Natural killer cell treated with Interleukin-12 subunit alpha and Interleukin-12 subunit beta and Interleukin-15 and Interleukin-18, amount 100 ng/mL, for 72 hours (primary cell): Measurements from ENCODE around the gene HCAR1. TPM values are rescaled to one million over a fixed set of nuclear protein-coding genes. Genes with fewer than 3 reads are reported as not detected.
"Not testable (repeated sequence)": the region's sequence is repeated elsewhere in the genome, so short reads cannot be mapped to it uniquely, and the experiment has no call there.

Experiments
- ATAC-seq, 2 donors: fragments of 150-1000 bp; cut with Tn5 transposase in 1 of 2; sonication (Bioruptor Pico), chemical (Tn5 transposase) in 1 of 2; 2 replicates each; pipeline ENCODE4 v1.10.0; 2021
- DNase-seq: peaks from one replicate; pipeline ENCODE4 v3.0.0; 2022; ENCODE audit warnings: low spot score
- H3K27ac Mint-ChIP-seq, 2 donors: 1 replicate in 1 of 2; 2 replicates in 1 of 2; pipeline ENCODE4 v1.8.0; 2022; ENCODE audit warnings: mixed read lengths in 2 of 2, mild to moderate bottlenecking in 1 of 2, moderate library complexity in 1 of 2
- H3K27me3 Mint-ChIP-seq, 2 donors: 1 replicate in 1 of 2; 2 replicates in 1 of 2; pipeline ENCODE4 v1.8.0; 2022; ENCODE audit warnings: mixed read lengths in 2 of 2
- H3K36me3 Mint-ChIP-seq: one replicate; pipeline ENCODE4 v1.8.0; 2022; ENCODE audit warnings: mixed read lengths
- H3K4me1 Mint-ChIP-seq, 2 donors: 1 replicate in 1 of 2; 2 replicates in 1 of 2; pipeline ENCODE4 v1.8.0; 2022; ENCODE audit warnings: low read depth in 2 of 2, mixed read lengths in 2 of 2, mild to moderate bottlenecking in 1 of 2
- H3K4me3 Mint-ChIP-seq: one replicate; pipeline ENCODE4 v1.8.0; 2022; ENCODE audit warnings: mixed read lengths
- H3K9me3 Mint-ChIP-seq: 2 replicates; pipeline ENCODE4 v1.8.0; 2022; ENCODE audit warnings: mixed read lengths
- total RNA-seq, 2 donors: library from RNA; stranded (reverse); gene quantifications; one replicate each; pipeline ENCODE4 v1.2.3, GENCODE V29; 2022

The HCAR1 gene, protein sequence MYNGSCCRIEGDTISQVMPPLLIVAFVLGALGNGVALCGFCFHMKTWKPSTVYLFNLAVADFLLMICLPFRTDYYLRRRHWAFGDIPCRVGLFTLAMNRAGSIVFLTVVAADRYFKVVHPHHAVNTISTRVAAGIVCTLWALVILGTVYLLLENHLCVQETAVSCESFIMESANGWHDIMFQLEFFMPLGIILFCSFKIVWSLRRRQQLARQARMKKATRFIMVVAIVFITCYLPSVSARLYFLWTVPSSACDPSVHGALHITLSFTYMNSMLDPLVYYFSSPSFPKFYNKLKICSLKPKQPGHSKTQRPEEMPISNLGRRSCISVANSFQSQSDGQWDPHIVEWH
- not detected for total RNA-seq

DNA sequence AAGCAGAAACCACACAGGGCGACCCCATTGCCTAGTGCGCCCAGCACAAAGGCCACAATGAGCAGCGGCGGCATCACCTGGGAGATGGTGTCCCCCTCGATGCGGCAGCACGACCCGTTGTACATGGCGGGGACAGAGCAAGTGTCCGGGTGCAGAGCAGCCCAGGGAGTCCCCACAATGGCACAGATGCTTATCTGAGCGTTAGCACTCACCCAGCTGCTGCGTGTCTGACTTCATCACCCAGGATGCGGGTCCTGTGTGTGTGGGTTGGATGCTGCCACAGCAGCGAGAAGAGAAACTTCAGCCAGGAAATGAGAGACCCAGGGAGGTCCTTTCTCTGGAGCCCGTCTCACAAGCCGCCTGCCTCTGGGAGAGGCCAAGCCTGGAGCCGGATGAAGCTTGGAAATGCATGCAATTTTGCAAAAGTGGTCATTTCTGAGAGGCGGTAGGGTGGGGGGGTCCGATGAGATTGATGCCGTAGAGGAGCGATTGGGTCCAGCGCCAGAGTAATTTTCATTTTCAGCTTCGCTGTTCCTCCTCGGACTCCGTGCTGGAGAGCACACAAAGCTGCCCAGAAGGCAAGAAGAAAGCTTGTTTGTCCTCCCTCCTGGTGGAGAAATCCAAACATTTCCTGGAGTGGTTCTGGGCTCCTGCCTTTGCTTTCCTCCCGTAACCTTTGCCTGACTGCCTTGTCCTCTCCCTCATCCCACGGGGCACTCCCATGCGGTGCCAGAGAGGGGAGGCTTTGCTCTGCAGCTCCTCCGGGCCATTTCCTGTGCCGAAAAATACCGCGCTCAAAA lies at the start of gene HCAR1:
TSS of gene HCAR1 (minus strand) at position 630 of the 800 bp plus-strand sequence. CDS start at position 125, 505 bp downstream.
- H3K27ac Mint-ChIP-seq, result no peak within 1 kb of the TSS
- peaks cover 4 to 7% of the 10 kb centered on the region in 2 donors for H3K4me1 Mint-ChIP-seq
- H3K36me3 Mint-ChIP-seq, result no peaks in the 10 kb centered on the region

DNA sequence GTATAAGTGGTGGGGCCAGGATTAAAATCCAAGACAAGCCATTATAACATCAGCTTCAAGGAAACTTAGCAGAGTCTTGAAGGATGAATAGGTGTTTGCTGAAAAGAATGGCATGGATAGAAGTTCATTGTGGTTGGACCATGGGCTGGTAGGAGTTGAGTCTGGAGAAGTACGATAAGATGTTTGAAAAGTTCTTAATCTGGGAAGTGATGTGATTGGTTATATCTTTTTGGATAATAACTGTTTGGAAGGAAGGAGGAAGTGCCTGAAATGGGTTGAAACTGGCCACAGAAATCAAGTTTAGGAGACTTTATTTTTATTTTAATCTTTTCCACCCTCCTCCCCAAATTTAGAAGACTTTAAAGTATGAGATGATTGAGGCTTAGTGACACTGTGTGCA lies 26.9 kb upstream of the HCAR1 start:
- Mint-ChIP-seq H3K27me3 (no peaks in the 10 kb centered on the region), H3K4me1 (peaks cover 28 to 44% of the 10 kb centered on the region in 2 donors), H3K27ac (no peak overlapping the region), H3K9me3 (no peaks in the 10 kb centered on the region), H3K36me3 (peaks cover 40% of the 10 kb centered on the region), H3K4me3 (no peak overlapping the region)
- ATAC-seq (no peak), DNase-seq (no peak)

More for the DNA sequence above, at the start of gene HCAR1:
- ATAC-seq (peak; percentile 58 to 73), DNase-seq (no peak)
- no peak within 1 kb of the TSS for H3K4me3 Mint-ChIP-seq
- H3K9me3 Mint-ChIP-seq, result no peaks in the 10 kb centered on the region
- peaks cover 0 to 16% of the 10 kb centered on the region in 2 donors for H3K27me3 Mint-ChIP-seq

DNA sequence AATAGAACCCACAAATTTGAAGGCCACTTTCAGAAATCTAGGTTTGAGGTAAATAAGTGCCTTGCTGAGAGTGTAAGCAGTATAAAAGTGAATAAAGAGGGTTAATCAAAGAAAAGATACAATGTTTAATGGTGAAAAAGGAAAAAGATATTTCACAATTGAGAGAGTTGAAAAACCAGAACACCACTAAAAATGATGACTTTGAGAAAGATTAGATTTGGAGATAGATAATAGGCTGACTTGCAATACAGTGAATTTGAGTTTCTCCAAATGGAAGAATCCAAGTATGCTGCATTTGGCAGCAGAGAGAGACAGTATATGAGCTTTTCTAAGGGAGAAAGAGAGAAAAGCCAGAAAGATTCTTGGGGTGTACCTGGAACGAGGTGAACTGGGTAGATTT lies 24.1 kb upstream of the HCAR1 start:
- Mint-ChIP-seq H3K4me1 (peaks cover 36 to 44% of the 10 kb centered on the region in 2 donors), H3K27ac (peak overlapping the region; percentile 14 to 82), H3K36me3 (peaks cover 40% of the 10 kb centered on the region), H3K27me3 (no peaks in the 10 kb centered on the region), H3K9me3 (no peaks in the 10 kb centered on the region), H3K4me3 (no peak overlapping the region)
- no peak for DNase-seq
- ATAC-seq, result no peak

GRCh38 chr12:122753319-122753650 lies 22.6 kb upstream of the HCAR1 start:
- Mint-ChIP-seq H3K9me3 (no peaks in the 10 kb centered on the region), H3K36me3 (peaks cover 40% of the 10 kb centered on the region), H3K27me3 (no peaks in the 10 kb centered on the region), H3K4me3 (peak overlapping the region; percentile 94), H3K27ac (peak overlapping the region; percentile 82 to 91), H3K4me1 (peaks cover 34 to 44% of the 10 kb centered on the region in 2 donors)
- DNase-seq (no peak), ATAC-seq (no peak)

- peaks cover 39% of the 10 kb centered on the region for H3K36me3 Mint-ChIP-seq
- H3K4me3 Mint-ChIP-seq, result peak within 1 kb of the TSS; percentile 94
- peak within 1 kb of the TSS; percentile 82 to 91 for H3K27ac Mint-ChIP-seq
- H3K4me1 Mint-ChIP-seq, result peaks cover 34 to 44% of the 10 kb centered on the region in 2 donors
- ATAC-seq, result peak; percentile 96 to 97
- H3K27me3 Mint-ChIP-seq, result no peaks in the 10 kb centered on the region
- DNase-seq, result peak; percentile 98
- no peaks in the 10 kb centered on the region for H3K9me3 Mint-ChIP-seq
Measured at GRCh38 chr12:122752464-122753318, 22.0 kb upstream of the HCAR1 start, which contains the start of gene DENR. TSS of gene DENR (plus strand) at chr12:122752824. CDS start at chr12:122753702, 878 bp downstream.

GRCh38 chr12:122750781-122751515 lies 20.3 kb upstream of the HCAR1 start:
- Mint-ChIP-seq H3K36me3 (peaks cover 22% of the 10 kb centered on the region), H3K4me1 (peaks cover 26 to 27% of the 10 kb centered on the region in 2 donors), H3K27ac (peak overlapping the region; percentile 82 to 91), H3K4me3 (peak overlapping the region; percentile 94)
- not testable (repeated sequence) for H3K27me3 Mint-ChIP-seq, H3K9me3 Mint-ChIP-seq, DNase-seq, ATAC-seq

DNA sequence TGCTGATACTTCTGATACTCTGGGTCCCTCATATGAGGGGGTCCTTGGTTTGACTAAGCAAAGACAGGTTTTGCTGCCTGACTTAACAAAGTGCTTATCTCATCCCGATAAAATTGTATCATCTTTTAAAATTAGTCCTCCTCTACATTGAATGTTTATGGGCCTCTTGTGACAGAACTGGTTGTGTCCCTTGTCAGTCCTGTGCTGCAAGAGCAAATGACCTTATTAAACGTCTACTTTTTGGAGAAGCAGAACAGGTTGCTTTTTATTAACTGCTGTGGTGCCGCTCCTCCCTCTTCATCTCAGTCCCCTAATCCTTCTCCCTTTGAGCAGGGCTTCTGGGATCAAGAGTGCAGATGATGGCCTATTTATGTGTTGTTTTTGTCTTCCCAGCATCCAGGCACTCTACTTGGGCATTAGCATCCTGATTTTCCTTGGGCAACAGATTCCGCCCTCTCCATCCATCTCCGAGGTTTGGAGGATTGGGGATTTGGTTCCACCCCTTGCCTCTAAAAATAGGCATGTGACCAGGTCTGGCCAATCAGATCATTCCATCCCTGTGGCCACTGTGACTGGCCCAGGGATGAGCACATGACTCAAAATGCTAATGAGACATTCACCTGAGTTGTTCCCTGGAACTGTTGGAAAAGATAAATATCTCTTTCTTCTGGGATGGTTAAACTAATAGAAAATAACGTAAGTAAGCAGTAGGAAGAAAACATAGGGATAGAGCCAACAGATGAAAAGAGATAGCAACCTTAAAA lies 19.1 kb upstream of the HCAR1 start:
- peaks cover 19 to 24% of the 10 kb centered on the region in 2 donors for H3K4me1 Mint-ChIP-seq
- H3K4me3 Mint-ChIP-seq, result no peak overlapping the region
- no peak overlapping the region for H3K27ac Mint-ChIP-seq
- H3K27me3 Mint-ChIP-seq, result no peaks in the 10 kb centered on the region
- no peak for ATAC-seq
- no peak for DNase-seq
- H3K9me3 Mint-ChIP-seq, result no peaks in the 10 kb centered on the region
- H3K36me3 Mint-ChIP-seq, result peaks cover 14% of the 10 kb centered on the region

DNA sequence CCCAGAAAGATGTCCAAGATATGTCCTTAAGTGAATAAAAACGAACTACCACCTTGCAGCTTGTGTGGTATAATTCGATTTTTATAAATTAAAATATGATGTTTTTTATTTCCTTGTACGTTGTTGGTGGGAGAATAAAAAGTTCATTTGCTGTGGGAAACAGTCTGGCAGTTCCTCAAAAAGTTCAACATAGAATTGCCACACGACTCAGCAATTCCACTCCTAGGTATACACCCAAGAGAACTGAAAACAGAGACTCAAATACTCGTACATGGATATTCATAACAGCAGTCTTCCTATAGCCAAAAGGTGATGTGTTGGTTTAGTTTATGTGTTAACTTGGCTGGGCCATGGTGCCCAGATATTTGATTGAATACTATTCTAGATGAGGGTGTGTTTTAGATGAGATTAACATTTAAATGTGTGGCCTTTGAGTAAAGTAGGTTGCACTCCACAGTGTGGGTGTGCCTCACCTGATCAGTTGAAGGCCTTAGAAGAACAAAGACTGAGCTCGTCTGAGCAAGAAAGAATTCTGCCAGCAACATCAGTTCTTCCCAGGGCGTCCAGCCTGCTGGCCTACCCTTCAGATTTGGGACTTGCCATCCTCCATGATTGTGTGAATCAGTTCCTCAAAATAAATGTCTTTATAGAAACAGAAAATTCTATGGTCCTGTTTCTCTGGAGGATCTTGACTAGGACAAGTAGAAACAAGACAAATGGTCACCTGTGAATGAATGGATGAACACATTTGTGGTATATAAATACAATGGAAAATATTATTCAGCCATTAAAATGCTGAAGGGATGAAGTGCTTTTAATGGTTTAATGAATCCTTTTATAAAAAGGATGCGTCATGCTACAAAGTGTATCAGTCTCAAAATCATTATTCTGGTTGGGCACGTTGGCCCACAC lies 16.8 kb upstream of the HCAR1 start:
- H3K27me3 Mint-ChIP-seq, result peaks cover 0 to 2% of the 10 kb centered on the region in 2 donors
- H3K9me3 Mint-ChIP-seq, result no peaks in the 10 kb centered on the region
- H3K4me3 Mint-ChIP-seq, result no peak overlapping the region
- ATAC-seq (no peak), DNase-seq (no peak)
- H3K27ac Mint-ChIP-seq, result no peak overlapping the region
- no peaks in the 10 kb centered on the region for H3K36me3 Mint-ChIP-seq
- H3K4me1 Mint-ChIP-seq, result peaks cover 0 to 10% of the 10 kb centered on the region in 2 donors

GRCh38 chr12:122743895-122744525 lies 13.4 kb upstream of the HCAR1 start:
- DNase-seq (no peak), ATAC-seq (no peak)
- Mint-ChIP-seq H3K27me3 (peaks cover 0 to 2% of the 10 kb centered on the region in 2 donors), H3K4me3 (no peak overlapping the region), H3K9me3 (no peaks in the 10 kb centered on the region), H3K27ac (no peak overlapping the region), H3K4me1 (no peaks in the 10 kb centered on the region), H3K36me3 (no peaks in the 10 kb centered on the region)

DNA sequence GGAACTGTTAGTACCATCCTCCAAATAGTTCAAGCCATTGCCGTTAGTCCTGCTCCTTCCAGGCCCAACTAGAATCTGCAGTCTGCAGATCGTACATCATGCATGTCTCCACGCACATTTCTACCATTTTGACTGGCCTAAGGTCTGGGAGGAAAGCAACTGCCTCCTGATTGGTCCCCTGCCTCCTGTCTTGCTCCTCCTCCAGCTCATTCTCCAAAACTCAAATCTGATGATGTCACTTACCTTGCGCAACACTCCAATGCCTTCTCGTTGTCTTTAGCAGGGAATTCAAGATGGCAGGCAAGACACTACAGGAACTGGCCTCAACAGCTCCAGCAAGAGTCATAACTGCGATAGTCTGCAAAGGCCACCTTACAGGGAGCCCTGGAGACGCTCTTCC lies 9.7 kb upstream of the HCAR1 start:
- no peaks in the 10 kb centered on the region for H3K36me3 Mint-ChIP-seq
- H3K27me3 Mint-ChIP-seq, result peaks cover 0 to 2% of the 10 kb centered on the region in 2 donors
- no peaks in the 10 kb centered on the region for H3K4me1 Mint-ChIP-seq
- H3K4me3 Mint-ChIP-seq, result no peak overlapping the region
- DNase-seq (no peak), ATAC-seq (no peak)
- H3K9me3 Mint-ChIP-seq, result no peaks in the 10 kb centered on the region
- no peak overlapping the region for H3K27ac Mint-ChIP-seq

DNA sequence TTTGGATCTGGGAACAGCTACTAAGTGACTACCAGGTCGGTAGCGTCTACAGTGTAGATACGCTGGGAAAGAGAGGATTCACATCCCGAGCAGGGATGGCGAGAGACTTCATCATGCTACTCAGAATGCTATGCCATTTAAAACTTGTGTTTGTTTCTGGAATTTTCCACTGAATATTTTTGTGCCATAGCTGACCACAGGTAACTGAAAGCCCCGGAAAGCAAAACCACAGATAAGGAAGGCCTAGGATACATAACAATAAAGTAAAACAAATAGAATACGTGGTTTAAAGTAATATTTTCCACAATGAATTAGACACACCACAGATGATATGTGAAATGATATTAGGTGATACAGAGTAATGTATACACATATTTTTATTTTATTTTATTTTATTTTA lies 7.9 kb upstream of the HCAR1 start:
- H3K36me3 Mint-ChIP-seq, result no peaks in the 10 kb centered on the region
- no peak overlapping the region for H3K4me3 Mint-ChIP-seq
- H3K27ac Mint-ChIP-seq, result no peak overlapping the region
- ATAC-seq, result no peak
- no peaks in the 10 kb centered on the region for H3K9me3 Mint-ChIP-seq
- no peak for DNase-seq
- H3K4me1 Mint-ChIP-seq, result no peaks in the 10 kb centered on the region
- peaks cover 0 to 2% of the 10 kb centered on the region in 2 donors for H3K27me3 Mint-ChIP-seq
